T1000 (cell line): Measurements from ENCODE around the gene DOCK11.

ENCODE experiments used
- DNase-seq: peaks from one replicate; lab custom pipeline; 2025; ENCODE audit warnings: mixed read lengths; lab: John Stamatoyannopoulos, UW

Gene DOCK11

GRCh38 chrX:118530219-118530911, 34.8 kb downstream of the DOCK11 start:
- no peak for DNase-seq

GRCh38 chrX:118534716-118535493, 39.3 kb downstream of the DOCK11 start:
- no peak for DNase-seq

DNA sequence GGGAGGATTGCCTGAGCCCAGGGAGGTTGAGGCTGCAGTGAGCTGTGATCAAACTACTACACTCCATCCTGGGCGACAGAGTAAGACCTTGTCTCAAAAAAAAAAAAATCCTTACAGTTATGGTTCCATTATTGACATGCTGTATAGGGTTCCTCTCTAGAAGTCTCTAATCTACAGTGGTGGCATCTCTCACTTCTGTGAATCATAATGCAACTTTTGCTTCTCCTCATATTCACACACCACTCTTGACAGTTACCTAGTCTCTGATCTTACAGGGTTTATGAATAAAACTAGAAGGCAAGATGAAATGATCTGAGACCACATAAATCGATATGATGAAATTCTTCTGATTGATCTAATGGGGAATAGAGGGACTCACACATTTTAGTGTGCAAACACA, 40.6 kb downstream of the DOCK11 start:
- no peak for DNase-seq

DNA sequence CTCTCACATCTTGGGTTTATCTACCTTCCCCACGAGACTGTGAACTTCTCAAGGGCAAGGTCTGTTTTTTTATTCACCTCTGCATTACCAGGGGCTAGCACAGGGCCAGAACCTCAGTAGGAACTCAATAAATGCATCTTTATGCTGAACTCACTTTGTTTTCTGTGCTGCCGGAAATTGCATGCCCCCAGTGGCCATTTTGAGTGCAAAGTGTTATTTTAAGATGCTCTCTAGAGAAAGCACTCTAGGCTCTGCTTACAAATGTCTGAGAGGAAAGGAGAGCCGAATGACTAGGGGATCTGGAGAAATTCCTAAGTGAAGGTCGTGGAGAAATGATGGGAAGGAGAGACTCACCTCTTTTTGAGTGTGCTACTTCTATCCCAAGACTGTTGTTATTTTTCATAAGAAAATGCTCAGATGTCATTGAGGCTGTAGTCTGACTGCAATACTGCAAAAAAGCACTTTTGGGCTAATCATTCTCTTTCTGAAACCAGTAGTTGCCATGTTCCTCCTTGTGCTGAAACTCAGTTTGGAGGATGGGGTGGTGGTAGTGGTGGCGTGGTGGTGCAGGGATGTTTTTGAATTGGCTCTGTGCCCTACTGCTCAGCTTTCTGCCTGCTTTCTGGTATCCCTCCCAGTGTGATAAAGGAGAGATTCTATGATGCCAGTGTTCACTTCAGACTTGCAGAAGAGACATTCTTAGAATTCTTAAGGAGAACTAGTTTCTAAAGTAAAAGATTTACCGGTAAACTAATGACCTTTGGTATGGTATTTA, 41.3 kb downstream of the DOCK11 start:
- no peak for DNase-seq

- no peak for DNase-seq
Measured at GRCh38 chrX:118538386-118538785, 42.8 kb downstream of the DOCK11 start.

GRCh38 chrX:118540342-118540741, 44.7 kb downstream of the DOCK11 start:
- no peak for DNase-seq

DNA sequence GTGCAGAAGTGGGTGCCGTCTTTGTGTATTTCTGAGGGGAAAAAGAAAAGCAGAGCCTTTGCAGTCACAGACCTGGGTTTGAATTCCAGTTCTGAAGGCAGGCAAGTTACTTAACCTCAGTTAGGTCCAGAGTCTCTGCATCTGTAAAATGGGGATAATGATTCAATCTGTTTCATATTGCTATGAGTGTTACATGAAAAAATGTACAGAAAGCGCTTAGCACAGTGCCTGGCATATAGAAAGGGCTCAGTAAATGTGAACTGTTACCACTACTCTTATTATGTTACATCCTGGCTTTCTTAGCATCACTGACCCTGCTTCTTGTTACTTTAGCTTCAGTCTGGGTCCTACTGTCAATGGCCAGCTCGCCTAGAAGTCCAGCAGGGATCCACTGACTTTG, 45.9 kb downstream of the DOCK11 start:
- DNase-seq: no peak

DNA sequence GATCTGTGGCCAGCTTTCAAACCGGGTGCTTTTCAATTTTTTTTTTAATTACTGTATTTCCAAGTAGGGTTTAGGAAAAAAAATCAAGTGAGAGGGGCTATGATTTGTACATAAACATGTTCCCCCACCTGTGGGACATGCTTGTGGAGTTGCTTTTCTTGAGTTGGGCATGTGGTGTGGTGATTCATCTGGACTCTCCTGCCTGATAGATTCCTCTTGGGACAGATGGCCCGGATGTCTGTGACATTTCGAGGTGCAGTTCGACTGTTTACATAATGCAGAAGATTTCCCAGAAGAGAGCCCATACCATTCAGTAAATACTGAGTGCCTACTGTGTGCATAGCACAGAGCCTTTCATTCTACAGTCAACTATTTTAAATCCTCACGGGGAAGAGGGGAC, 49.9 kb downstream of the DOCK11 start:
- no peak for DNase-seq

DNA sequence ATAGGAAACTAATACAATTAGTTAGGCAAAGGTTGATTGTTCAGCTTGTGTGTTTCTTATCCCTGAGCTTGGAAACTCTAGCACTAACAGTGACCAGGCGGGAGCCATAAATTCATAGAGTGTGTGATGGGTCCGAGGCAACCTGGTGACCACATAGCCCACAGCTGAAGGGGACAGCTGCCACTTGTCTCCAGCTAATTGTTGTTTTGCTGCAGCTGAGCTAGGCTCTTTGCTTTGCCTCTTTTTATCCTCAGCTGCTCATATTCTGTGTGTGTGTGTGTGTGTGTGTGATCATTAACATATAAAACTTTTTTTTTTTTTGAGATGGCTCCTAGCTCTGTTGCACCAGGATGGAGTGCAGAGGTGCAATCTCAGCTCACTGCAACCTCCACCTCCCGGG, 53.2 kb downstream of the DOCK11 start:
- DNase-seq: no peak

DNA sequence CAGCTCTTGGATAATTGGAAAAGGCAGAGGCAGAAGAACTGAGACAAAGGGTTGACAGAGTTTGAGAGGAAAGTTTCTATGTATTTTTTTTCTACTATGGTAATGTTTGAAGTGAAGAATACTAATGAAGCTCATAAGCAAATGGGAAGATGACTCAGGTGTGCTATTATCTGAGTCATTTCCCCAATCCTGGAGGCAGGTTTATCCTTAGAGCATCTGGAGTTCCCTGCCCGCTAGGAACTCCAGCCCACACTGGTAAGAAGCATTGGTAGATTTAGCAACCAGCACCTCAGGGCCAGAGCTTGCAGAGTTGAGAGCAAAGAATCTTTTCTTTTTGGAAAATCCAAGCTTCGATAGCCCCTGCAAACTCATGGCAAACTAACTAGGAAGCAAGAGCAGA, 55.2 kb downstream of the DOCK11 start:
- no peak for DNase-seq

DNA sequence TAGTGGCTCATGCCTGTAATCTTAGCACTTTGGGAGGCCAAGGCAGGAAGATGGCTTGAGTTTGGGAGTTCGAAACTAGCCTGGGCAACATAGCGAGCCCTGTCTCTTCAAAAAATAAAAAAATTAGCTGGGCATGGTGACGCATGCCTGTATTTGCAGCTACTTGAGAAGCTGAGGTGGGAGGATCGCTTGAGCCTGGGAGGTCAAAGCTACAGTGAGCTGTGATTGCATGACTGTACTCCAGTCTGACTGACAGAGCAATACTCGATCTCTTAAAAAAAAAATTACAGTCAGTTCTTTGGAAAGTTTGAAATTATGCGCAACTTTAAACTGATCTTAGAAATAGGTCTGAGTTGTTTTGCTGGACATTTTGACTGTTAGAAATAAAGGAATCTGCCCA, 55.8 kb downstream of the DOCK11 start:
- DNase-seq: no peak

DNA sequence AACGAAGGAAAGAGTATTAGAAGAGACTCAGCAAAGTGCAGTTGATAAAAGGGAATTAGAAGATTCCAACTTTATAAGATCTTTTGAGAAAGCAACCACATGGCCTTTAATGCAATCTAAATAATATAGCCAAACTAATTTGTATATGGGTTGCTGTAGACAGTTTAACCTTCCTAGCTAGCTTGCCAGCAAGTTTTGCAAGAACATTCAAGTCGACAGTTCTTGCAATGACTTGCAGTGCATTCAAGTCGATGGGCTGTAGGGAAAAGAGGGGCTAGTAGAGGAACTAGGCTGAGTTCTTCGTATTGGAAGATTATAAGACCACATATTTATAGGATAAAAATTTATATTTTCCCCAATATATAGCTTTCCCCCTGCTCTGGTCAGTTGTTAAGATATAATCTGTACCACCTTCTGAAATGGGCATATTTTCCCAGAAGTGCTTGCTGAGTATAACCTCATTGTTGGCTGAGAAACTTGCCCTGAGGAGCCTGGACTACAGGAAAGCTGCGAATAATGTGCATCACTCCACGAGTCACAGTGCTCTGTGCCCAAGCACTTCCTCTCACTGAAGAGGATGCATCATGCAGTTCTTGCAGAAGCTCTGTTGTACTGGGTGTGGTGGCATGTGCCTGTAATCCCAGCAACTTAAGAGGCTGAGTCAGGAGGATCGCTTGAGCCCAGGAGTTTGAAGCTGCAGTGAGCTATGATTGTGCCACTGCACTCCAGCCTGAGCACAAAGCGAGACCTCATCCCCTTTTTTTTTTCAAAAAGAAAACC, 56.7 kb downstream of the DOCK11 start:
- DNase-seq: peak; percentile 8

DNA sequence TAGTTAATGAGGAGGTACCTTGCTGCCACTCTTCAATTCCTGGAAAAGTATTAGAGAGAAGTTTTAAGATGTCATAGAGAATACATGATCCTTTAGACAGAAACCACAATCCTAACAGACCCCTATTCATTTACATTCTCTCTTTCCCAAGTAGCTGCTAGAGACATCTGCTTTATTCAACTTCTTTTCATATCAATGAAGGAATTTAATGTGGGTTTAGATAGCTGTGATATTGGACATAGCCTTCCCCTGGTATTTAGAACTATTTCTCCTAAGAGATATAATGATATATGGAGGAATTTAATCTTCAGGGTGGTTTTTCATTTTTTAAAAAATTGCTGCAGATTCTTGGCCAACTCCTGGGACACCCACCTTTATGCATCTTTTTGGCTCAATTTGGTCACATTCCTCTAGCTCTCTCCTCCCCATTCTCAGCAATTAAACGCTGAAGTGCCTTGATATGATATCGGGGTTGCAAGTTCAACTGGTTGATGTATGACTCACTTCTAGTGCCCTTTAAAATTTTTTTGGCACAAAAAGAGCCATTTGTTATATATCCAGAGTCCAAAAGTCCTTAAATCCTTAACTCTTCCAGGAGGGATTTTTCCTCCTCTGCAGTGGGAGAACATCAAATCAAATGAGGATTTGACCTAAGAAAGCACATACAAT, 57.6 kb downstream of the DOCK11 start:
- no peak for DNase-seq

- no peak for DNase-seq
Measured at GRCh38 chrX:118554511-118554910, 58.9 kb downstream of the DOCK11 start.

- no peak for DNase-seq
Measured at GRCh38 chrX:118558926-118559325, 63.3 kb downstream of the DOCK11 start.

- DNase-seq: no peak
Measured at GRCh38 chrX:118560489-118560888, 64.9 kb downstream of the DOCK11 start.

DNA sequence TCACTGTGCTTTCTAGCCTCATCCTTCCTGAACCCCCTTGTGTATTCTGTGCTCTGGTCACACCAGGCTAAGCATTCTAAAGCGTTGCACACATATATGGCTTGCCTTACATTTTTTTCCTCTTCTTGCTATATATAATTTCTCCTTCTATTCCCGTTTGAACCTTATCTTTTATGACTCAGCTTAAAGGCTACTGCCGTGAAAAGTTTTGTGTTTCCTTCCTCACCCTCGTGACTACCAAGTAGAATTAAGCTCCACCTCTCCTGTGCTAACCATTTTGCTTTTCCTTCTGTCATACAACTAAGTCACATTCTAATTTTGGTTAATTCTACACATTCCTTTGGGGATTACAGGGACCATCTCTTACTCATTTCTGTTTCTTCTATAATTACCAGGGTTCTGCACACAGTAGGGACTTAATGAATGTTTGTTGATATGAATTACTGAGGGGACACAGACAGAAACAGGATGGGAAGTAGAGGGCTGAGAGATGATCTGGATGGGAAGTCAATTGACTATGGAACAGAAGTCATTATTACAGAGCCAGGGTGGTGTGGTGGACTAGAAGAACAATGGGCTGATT, 67.1 kb downstream of the DOCK11 start:
- DNase-seq: no peak

GRCh38 chrX:118564498-118564897, 68.9 kb downstream of the DOCK11 start:
- no peak for DNase-seq

DNA sequence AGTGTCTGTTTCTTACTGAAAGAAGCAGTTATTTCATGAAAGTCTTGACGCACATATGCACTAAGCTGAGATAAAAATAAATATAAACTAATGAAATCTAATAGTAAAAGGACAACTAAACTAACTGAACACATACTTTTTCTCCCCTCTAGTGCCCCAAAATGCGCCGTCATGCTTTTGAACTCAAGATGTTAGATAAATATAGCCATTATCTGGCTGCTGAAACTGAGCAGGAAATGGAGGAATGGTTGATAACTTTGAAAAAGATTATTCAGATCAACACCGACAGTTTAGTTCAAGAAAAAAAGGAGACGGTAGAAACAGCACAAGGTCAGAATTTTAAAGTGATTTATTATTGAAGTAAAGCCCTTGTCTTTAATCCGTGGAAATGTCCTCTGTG, 70.2 kb downstream of the DOCK11 start:
- no peak for DNase-seq

DNA sequence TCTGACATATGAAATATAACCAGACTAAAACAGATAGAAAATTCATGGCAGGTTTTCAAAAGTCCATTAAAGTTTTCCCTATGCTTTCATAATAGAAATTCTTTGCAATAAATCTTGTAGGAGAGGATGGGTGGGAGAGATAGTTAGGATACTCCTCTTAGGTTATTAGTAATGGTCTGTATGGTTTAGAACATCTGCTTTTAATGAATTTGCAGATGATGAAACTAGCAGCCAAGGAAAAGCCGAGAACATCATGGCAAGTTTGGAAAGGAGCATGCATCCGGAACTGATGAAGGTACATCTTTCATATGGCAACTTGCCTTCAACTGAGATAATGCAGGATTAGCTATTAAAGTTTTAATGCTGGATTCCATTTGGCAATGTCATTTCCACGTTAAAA, 70.7 kb downstream of the DOCK11 start:
- no peak for DNase-seq

- DNase-seq: no peak
Measured at GRCh38 chrX:118569676-118570075, 74.1 kb downstream of the DOCK11 start.
